ENCODE results near the gene PTGDR2.

DNA sequence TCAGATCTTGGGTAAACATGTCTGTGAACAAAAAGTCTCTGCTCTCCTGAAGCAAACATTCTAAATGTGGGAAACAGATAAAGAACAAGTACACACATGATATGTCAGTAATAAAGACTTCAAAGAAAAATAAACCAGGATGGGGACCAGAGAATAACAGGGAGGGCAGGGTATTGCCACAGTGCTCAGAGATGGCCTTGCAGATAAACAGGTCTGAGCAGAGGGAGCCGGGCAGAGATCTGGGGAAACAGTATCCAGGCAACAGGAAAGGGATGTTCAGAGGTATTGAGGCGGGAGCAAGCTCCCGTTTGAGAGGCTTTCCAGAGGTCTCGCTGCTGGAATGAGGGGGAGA, 10.9 kb downstream of the PTGDR2 start:
- TF ChIP-seq YY1 (IDR thresholded peaks at IDR 0.05; ENCODE audit: insufficient read depth, insufficient read length) (no peak), SUZ12 (IDR thresholded peaks at IDR 0.05; ENCODE audit: extremely low read depth, insufficient read depth, insufficient read length) (no peak)
